GM18511 (cell line): ENCODE results near the gene LILRB3.
"Not testable (repeated sequence)": the region's sequence is repeated elsewhere in the genome, so short reads cannot be mapped to it uniquely, and the experiment has no call there.

ENCODE experiments used
- ATAC-seq: cut with Tn5 transposase; IDR thresholded peaks from one replicate; pipeline ENCODE4 v1.9.1; 2021; ENCODE audit warnings: mild to moderate bottlenecking, moderate library complexity; ENCODE audit not compliant: unreplicated experiment

LILRB3 gene

GRCh38 chr19:54242646-54243045, 19.8 kb upstream of the LILRB3 start, which contains the start of gene LILRA6:
Gene LILRA6 (minus strand): TSS chr19:54242790.
- ATAC-seq, result not testable (repeated sequence)

- ATAC-seq, result not testable (repeated sequence)
These were observed 19.4 kb upstream of the LILRB3 start for GRCh38 chr19:54242234-54242633.

GRCh38 chr19:54240372-54241336, 17.8 kb upstream of the LILRB3 start:
- not testable (repeated sequence) for ATAC-seq

- ATAC-seq, result not testable (repeated sequence)
These were observed 16.9 kb upstream of the LILRB3 start for GRCh38 chr19:54239491-54240371.

GRCh38 chr19:54233941-54234340, 11.1 kb upstream of the LILRB3 start:
- no peak for ATAC-seq

GRCh38 chr19:54231077-54231931, 8.5 kb upstream of the LILRB3 start:
- peak; percentile 72 for ATAC-seq

GRCh38 chr19:54230031-54230430, 7.2 kb upstream of the LILRB3 start:
- no peak for ATAC-seq

- ATAC-seq, result no peak
These were observed 6.3 kb upstream of the LILRB3 start for GRCh38 chr19:54229146-54229545.

GRCh38 chr19:54224619-54225018, 1.8 kb upstream of the LILRB3 start:
- not testable (repeated sequence) for ATAC-seq

- not testable (repeated sequence) for ATAC-seq
These were observed 1.1 kb upstream of the LILRB3 start for GRCh38 chr19:54223937-54224281.

GRCh38 chr19:54223277-54223936, 600 bp upstream of the LILRB3 start:
- not testable (repeated sequence) for ATAC-seq

GRCh38 chr19:54221947-54222346, 860 bp downstream of the LILRB3 start:
- ATAC-seq, result not testable (repeated sequence)

- not testable (repeated sequence) for ATAC-seq
These were observed 3.1 kb downstream of the LILRB3 start for GRCh38 chr19:54219702-54220101.

- no peak for ATAC-seq
These were observed 3.7 kb downstream of the LILRB3 start for GRCh38 chr19:54218960-54219661.

- ATAC-seq, result no peak
These were observed 4.5 kb downstream of the LILRB3 start for GRCh38 chr19:54218259-54218658.

GRCh38 chr19:54217517-54218247, 5.1 kb downstream of the LILRB3 start:
- not testable (repeated sequence) for ATAC-seq

- ATAC-seq, result no peak
These were observed 5.9 kb downstream of the LILRB3 start for GRCh38 chr19:54216869-54217268.

GRCh38 chr19:54214734-54215133, 8.1 kb downstream of the LILRB3 start:
- not testable (repeated sequence) for ATAC-seq

GRCh38 chr19:54214217-54214616, 8.6 kb downstream of the LILRB3 start:
- ATAC-seq, result not testable (repeated sequence)
